GM12891 (cell line): ENCODE results near the gene PPP2R5E.

Experiments used
- DNase-seq: peaks from one replicate; pipeline ENCODE4 v3.0.0; 2011; ENCODE audit warnings: low spot score; ENCODE audit not compliant: insufficient read length
- FAIRE-seq: peaks from 2 replicates; lab custom pipeline; 2011; peaks lifted over from hg19 to GRCh38; lab: Jason Lieb, UNC
- PAX5 ChIP-seq: IDR thresholded peaks from 2 replicates; pipeline ENCODE4 v1.6.1; 2011; ENCODE audit warnings: low read length, moderate library complexity, mild to moderate bottlenecking; ENCODE audit not compliant: insufficient read depth, severe bottlenecking
- POLR2A ChIP-seq: IDR thresholded peaks from 2 replicates; pipeline ENCODE4 v1.6.1; 2011; ENCODE audit warnings: low read depth, low read length, control low read depth
- POLR2AphosphoS5 ChIP-seq: IDR thresholded peaks from 2 replicates; pipeline ENCODE4 v1.6.1; 2011; ENCODE audit warnings: low read depth, low read length, control low read depth
- POU2F2 ChIP-seq: IDR thresholded peaks from 2 replicates; pipeline ENCODE4 v1.6.1; 2011; ENCODE audit warnings: low read depth, mild to moderate bottlenecking, control low read depth, low read length, moderate library complexity
- SPI1 ChIP-seq: IDR thresholded peaks from 2 replicates; pipeline ENCODE4 v1.6.1; 2011; ENCODE audit warnings: low read depth, low read length, control low read depth
- TAF1 ChIP-seq: IDR thresholded peaks from 2 replicates; pipeline ENCODE4 v1.6.1; 2011; ENCODE audit warnings: low read depth, low read length, control low read depth

Gene PPP2R5E

GRCh38 chr14:63501429-63501828 lies 41.7 kb downstream of the PPP2R5E start:
- FAIRE-seq, result no peak
- TF ChIP-seq POU2F2, result no peak
- DNase-seq, result no peak

DNA sequence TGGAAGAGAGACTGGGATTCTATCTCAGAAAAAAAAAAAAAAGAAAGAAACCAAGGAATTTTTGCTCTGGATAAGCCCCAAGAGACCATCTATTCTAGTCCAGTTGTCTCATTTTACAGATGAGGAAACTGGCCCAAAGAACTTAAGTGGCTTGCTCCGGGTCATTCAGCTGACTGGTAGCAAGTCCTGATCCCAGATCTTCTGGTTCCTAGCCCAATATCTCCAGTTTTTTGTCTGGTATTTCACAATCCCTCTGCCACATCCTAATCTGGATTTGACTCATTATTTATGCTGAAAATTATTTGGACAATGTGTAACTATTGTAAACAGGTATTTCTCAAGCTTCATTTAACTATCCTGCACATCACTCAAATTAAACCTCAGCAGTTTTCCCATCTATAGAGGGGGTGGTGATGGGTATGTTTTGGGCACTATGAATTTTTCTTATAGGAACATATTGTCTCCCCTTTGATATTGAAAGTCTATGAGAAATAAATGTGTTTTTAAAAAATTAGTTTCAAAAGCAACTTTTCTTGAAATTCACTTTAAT lies 43.4 kb downstream of the PPP2R5E start:
- DNase-seq, result no peak
- TF ChIP-seq SPI1, result no peak
- TF ChIP-seq TAF1, result no peak
- TF ChIP-seq POLR2AphosphoS5, result no peak
- no peak for TF ChIP-seq PAX5
- TF ChIP-seq POU2F2, result no peak
- no peak for TF ChIP-seq POLR2A
- FAIRE-seq, result no peak

DNA sequence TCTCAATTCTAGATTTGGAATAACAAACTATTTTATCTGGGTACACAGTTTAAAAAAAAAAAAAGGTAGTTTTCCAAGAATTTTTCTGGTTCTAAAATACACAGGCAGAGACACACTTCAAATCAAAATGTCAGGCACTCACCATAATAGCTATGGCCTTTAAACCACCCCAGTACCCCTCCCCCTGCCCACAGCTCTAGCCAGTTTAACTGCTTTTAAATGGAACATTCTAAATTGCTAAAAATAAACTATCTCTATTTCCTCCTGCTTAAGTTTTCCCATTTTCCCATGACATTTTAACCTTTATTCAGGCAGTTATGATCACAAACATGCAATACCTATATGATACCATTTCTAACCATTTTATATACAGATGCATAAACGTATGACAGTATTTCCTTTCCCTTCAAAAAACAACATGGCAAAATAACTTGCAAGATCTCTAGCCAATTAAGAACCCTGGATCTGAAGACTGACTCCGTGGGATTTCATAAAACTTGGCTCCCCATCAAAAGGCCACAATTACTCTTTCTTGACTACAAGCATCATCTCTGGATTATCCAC lies 46.3 kb downstream of the PPP2R5E start:
- DNase-seq, result no peak
- no peak for FAIRE-seq
- TF ChIP-seq POU2F2 (no peak), POLR2AphosphoS5 (no peak), POLR2A (no peak), PAX5 (no peak), TAF1 (no peak), SPI1 (no peak)

GRCh38 chr14:63493246-63493645 lies 49.9 kb downstream of the PPP2R5E start:
- TF ChIP-seq SPI1 (no peak), PAX5 (no peak), POLR2A (no peak), POU2F2 (no peak), POLR2AphosphoS5 (no peak), TAF1 (no peak)
- no peak for DNase-seq
- FAIRE-seq, result no peak

GRCh38 chr14:63492391-63492790 lies 50.8 kb downstream of the PPP2R5E start:
- DNase-seq (no peak), FAIRE-seq (no peak)
- no peak for TF ChIP-seq POLR2A
- no peak for TF ChIP-seq POU2F2
- TF ChIP-seq TAF1, result no peak
- TF ChIP-seq SPI1, result no peak
- no peak for TF ChIP-seq POLR2AphosphoS5
- TF ChIP-seq PAX5, result no peak

DNA sequence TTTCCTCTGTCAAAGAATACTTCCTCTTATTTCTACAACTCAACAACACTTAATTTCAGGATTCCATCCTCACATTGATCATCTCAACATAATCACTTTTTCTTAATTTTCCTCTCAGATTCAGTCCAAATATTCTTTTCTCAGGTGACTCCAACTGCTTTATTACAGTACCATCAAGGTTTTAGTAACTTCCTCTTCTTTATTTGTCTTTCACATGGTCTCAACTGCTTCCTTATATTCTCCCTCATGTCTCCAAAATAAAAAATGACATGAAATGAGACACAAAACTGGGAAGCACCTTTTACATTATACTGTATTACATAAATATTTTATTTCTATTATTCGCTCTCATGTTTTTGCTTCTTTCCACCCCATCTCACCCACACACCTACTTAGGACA lies 55.5 kb downstream of the PPP2R5E start:
- TF ChIP-seq SPI1 (no peak), TAF1 (no peak), PAX5 (no peak), POU2F2 (no peak), POLR2AphosphoS5 (no peak), POLR2A (no peak)
- FAIRE-seq, result no peak
- no peak for DNase-seq

DNA sequence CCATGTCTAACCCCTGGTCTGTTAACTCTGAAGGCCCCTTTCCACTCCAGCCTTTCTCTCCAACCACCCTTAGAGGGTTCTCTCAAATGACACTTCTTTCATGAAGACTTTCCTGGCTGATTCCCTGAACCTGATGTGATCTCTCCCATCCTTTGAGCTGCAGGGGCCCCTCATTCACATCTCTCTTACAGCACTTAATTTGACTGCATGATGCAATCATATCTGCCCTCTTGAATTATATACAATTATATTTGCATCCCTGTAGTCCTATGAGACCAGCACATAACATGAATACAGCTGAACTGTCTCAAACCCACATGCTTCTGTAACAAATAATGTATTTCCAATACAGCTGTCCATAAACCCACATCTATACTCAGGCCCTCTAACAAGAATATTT lies 56.4 kb downstream of the PPP2R5E start:
- DNase-seq (no peak), FAIRE-seq (no peak)
- no peak for TF ChIP-seq POU2F2
- no peak for TF ChIP-seq SPI1
- no peak for TF ChIP-seq PAX5
- no peak for TF ChIP-seq TAF1
- no peak for TF ChIP-seq POLR2A
- TF ChIP-seq POLR2AphosphoS5, result no peak

GRCh38 chr14:63483315-63483714 lies 59.9 kb downstream of the PPP2R5E start:
- TF ChIP-seq TAF1 (no peak), POU2F2 (no peak), PAX5 (no peak), POLR2A (no peak), SPI1 (no peak), POLR2AphosphoS5 (no peak)
- FAIRE-seq (no peak), DNase-seq (no peak)

DNA sequence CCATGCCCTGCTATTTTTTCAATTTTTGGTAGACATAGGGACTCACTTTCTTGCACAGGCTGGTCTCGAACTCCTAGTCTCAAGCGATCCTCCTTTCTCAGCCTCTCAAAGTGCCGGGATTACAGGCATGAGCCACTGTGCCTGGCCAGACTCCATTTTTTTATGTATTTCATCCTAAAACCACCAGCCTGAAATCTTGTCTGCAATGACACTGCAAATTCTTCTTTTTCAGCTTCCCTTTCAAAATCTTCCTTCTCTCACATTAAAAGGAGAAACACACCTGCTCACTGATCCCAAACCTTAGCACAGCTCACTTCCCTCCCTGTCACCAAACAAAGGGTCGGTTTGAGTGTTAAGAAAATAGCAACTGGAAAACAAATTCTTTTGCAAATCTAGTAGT lies 62.6 kb downstream of the PPP2R5E start:
- FAIRE-seq (no peak), DNase-seq (no peak)
- no peak for TF ChIP-seq POLR2AphosphoS5
- TF ChIP-seq SPI1, result peak; percentile 39; the same call in 1 of the 2 replicates

GRCh38 chr14:63478437-63478852 lies 64.7 kb downstream of the PPP2R5E start:
- no peak for TF ChIP-seq POLR2A
- TF ChIP-seq PAX5, result no peak
- no peak for TF ChIP-seq POLR2AphosphoS5
- no peak for TF ChIP-seq POU2F2
- no peak for TF ChIP-seq TAF1
- FAIRE-seq (no peak), DNase-seq (no peak)
